ENCODE data around the gene OR4D11.

- TF ChIP-seq ZNF274 (IDR thresholded peaks at IDR 0.05; ENCODE audit: low read depth, low read length), result no peak
- no peak for TF ChIP-seq YY1 (IDR thresholded peaks at IDR 0.05; ENCODE audit: insufficient read depth, insufficient read length)
Observed at GRCh38 chr11:59480359-59480758, 23.0 kb upstream of the OR4D11 start.
